Measurements from ENCODE around the gene USP4.
"Not testable (repeated sequence)": the region's sequence is repeated elsewhere in the genome, so short reads cannot be mapped to it uniquely, and the experiment has no call there.

The USP4 gene

GRCh38 chr3:49240091-49240490, 99.8 kb downstream of the USP4 start:
- DNase-seq, result not testable (repeated sequence)

GRCh38 chr3:49238274-49239127, 101.4 kb downstream of the USP4 start:
- no peak for DNase-seq

GRCh38 chr3:49237344-49237743, 102.5 kb downstream of the USP4 start:
- DNase-seq, result no peak

DNA sequence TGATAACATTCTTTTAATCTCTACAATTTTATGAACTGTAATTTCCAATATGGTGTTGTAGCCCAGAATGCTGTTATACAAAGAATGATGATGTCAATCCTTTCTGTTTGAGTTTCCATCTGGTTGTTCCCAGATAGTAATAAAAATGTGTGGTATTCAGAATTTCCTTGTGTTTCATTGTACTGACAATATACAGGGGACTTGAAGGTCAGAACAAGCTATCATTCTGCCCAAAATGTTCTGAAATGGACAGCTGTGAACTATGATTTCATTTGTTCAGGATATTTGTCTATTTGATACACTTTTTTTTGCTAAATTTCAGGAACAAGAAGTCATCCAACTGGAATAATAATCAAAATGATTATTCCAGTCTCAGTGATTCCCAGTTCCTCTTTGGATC, 103.6 kb downstream of the USP4 start:
- DNase-seq, result no peak

- DNase-seq, result not testable (repeated sequence)
Measured at GRCh38 chr3:49228817-49229216, 111.0 kb downstream of the USP4 start.
